Suppressor macrophage treated with lipopolysaccharide for 4 hours (primary cell): Measurements from ENCODE around the gene CAMK2N1.
A peak's percentile ranks its signal among the peaks of the same experiment; 100 is the strongest.

Experiments used
- DNase-seq: peaks from one replicate; pipeline ENCODE4 v3.0.0-alpha.2; 2020

CAMK2N1 gene

GRCh38 chr1:20496241-20496661 is 10.2 kb upstream of the CAMK2N1 start:
- DNase-seq: no peak

GRCh38 chr1:20495661-20496060 is 9.7 kb upstream of the CAMK2N1 start:
- no peak for DNase-seq

DNA sequence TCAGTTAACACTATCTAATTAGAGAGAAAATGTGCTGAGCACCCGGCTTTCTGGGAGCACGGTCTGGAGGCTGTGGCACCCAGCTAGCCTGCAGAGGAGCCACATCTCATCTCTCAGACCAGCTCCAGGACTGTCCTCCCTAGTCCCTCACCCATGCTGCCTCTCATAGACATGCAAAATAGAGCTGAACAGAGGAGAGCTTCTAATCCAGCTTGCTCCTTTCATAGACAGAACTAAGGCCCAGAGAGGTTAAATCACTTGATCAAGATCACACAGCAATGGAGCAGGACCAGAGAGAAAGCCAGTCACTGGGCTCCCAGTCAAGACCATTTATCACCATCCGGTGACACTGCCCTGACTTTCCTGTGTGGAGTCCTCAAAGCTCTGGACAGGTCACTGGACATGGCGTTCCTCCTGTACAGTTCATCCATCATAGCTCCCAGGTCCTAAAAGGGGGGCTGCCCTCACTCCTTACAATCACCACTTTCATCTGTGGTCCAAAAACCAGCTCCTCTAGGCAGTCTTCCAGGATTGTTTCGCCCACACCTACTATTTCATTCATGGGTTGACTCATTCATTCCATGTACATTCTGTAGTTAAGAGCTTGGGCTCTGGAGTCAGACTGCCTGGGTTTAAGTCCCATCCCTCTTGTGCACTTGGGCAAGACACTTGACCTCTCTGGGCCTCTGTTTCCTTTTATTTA is 8.8 kb upstream of the CAMK2N1 start:
- no peak for DNase-seq

GRCh38 chr1:20493839-20494608 is 8.0 kb upstream of the CAMK2N1 start:
- peak; percentile 91 for DNase-seq

GRCh38 chr1:20493309-20493708 is 7.3 kb upstream of the CAMK2N1 start:
- DNase-seq: no peak

GRCh38 chr1:20492751-20493150 is 6.7 kb upstream of the CAMK2N1 start:
- no peak for DNase-seq

GRCh38 chr1:20491866-20492265 is 5.9 kb upstream of the CAMK2N1 start:
- DNase-seq: no peak

- no peak for DNase-seq
Observed at GRCh38 chr1:20491178-20491577, 5.2 kb upstream of the CAMK2N1 start.

DNA sequence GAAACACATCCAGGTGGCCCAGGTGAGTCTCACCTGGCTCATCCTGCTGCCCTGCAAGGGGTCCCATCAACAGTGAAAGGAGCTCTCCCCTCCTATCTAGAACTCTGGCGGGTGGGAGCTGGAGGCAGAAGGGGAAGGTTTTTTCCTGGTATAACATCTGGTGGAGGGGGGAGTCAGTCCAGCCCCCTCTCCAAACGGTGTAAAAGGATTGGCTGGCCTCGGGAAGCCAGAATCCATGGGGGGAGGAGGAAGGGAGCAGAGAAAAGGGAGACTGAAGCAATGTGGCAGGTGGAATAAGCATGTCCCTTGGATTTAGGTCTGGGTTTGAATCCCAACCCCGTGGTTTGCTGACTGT is 1.2 kb upstream of the CAMK2N1 start:
- DNase-seq: no peak

GRCh38 chr1:20486457-20487235 is 636 bp upstream of the CAMK2N1 start:
- DNase-seq: no peak

DNA sequence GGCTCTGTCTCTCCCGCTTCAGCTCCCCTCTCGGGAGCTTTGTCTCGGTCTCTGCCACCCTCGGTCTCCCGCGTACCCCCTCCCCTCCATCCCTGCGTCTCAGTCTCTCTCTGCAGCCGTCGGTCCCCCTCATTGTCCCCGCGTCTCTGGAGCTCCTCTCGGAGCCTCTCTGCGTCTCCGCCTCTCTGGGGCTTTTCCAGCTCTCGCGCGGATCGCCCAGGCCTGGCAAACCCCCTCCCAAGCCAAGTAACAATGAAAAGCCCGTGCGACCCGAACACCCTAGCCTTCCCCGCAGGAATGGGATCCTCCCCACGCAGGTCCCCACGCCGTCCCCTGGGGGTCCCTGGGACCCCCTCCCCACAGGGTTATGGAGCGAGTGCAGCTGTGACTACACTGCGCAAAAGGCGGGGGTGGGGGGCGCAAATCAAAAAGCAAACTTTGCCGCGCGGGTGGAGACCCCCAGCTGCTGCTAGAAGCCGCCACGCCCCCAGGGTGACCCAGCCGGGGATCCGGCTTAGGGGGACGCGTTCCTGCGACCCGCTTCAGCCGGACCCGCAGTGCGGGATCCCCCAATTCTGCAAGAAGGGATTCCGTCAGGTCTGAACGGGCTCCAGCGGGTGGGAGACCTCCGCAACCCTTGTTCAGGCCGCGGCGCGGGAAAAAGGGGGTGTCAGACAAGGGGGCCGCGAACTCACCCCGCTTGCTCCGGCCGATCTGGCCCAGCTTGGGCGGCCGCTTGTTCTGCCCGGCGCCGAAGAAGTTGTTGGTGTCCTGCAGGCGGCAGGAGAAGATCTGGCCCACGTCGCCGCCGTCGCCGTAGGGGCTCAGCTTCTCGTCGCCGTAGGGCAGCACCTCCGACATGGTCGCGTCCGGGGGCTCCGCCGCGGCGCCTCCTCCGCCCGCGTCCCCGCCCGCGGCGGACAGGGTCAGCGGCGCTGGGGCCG is 1.2 kb downstream of the CAMK2N1 start:
- DNase-seq: no peak

- no peak for DNase-seq
Observed at GRCh38 chr1:20483833-20484518, 2.0 kb downstream of the CAMK2N1 start.

DNA sequence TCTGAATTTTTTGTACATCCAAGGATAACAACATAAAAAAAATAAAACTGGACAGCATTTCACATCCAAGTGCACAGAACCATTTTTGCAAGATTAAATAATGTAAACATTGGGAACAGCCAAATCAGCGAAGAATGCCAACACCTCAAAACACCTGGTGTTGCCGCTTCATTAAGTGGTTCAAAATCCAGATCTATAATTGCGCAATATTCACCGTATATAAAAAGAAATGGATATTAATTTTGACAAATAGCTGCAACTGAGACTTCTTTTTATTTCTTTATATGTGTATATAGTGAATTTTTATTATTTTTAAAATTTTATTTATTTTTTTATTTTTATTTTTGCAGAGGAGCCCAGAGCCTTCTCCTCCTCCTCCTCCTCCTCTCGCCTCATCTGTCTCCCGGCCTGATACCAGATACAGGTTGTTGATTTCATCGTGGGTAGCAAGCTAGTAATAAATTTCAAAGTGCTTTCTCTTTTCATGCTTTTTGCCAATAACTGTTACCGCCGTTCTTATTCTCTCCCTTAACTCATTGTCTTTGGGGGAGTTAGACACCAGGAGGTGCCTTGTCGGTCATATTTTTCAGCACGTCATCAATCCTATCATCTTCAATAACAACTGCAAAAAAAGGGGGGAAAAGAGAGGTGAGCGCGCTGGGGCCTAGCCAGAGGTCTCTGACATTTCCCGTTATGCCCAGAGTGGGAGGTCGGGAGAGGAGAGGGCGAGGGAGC is 2.7 kb downstream of the CAMK2N1 start:
- DNase-seq: no peak

- DNase-seq: no peak
Observed at GRCh38 chr1:20481643-20482498, 4.1 kb downstream of the CAMK2N1 start.

DNA sequence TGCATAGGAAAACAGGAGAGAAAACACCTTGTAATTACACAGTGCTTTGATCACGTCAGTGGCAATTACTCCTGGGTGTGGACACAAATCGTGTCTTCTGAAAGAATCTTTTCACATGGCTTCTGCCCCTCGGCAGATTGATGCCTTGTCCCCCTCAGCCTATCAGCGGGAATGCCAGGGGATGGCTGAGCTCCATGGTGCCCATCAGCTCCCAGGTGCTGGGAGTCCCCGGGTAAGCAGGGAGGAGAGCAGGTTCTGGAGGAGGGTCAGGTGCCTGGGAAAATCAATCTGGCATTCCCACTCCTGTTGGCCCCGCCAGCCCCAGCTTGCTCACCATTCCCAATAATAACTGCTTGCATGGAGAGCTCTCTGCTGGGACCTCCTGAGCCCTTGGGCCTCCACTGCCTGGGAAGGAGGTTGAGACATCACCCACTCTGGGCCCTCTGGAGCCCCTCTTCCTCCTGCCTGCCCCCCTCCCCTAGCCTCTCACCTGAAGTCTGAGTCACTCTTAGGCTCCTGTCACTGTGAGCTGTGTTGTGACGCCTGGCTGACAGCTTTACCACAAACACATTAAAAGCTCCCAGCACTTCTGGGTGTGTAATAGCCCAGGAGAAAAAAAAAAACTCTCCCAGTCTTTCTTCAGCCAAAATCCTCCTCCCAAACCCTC is 4.9 kb downstream of the CAMK2N1 start:
- no peak for DNase-seq

DNA sequence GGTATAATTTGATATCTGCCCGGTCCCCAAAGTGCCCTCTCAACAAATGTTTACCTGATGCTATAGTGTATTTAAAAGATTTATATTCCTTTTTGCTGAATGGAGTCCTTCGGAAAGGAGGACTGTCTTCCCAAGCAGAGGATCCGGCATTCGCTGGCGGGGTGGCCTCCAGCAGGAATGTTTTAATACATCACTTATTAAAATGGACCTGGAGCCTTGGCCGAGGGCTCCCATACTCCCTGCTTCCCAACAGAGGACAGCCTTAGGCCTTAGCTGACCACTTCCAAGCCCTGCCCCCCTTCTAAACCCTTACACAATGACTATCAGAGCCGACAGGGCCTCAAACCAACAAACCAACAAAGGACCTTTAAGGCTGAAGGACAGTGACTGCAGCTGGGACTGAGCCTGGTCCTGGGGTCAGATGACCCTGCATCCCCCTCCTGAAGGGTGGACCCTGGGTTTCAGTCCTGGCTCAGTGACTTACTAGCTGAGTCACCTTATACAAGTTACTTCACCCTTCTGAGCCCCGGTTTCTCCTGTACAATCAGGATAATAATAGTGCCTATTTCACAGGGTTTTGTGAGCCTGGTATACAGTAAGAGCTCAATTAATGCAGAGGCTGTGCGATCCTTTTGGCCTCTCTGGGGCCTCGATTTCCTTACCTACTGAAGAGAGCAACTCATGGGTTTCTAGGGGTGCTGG is 5.6 kb downstream of the CAMK2N1 start:
- DNase-seq: no peak

GRCh38 chr1:20479840-20480239 is 6.2 kb downstream of the CAMK2N1 start:
- no peak for DNase-seq

DNA sequence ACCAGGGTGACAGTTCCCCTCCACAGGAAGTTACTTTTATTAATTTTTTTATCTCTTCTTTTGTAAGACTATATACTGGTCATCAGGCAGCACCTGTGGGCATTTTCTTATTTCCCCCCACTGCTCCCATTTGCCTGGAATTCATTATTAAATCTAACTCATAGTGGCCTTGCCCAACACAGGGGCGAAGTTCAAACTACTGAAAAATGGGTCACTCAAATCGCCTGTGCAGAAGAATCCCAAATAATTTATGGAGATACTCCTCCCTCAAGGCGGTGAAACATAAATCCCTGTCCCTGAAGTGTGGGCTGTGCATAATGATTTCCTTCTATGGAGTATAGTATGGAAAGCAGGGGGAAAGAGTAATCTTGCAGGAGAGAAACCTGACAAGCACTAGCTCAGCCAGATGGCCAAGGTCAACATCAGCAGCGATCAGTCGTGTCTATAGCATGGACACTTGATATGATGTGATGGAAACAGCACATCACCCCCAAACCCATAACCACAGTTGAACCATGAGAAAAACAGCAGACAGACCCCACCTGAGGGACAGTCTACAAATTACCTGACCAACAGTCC is 7.9 kb downstream of the CAMK2N1 start:
- no peak for DNase-seq
